ENCODE results near the gene FAM167B. TPM values are rescaled to one million over a fixed set of nuclear protein-coding genes. Genes with fewer than 3 reads are reported as not detected.
A peak's percentile ranks its signal among the peaks of the same experiment; 100 is the strongest.

Gene FAM167B
- total RNA-seq, 3 donors from 2014 or later: 3.4 to 5.5 (median 5.5) TPM

DNA sequence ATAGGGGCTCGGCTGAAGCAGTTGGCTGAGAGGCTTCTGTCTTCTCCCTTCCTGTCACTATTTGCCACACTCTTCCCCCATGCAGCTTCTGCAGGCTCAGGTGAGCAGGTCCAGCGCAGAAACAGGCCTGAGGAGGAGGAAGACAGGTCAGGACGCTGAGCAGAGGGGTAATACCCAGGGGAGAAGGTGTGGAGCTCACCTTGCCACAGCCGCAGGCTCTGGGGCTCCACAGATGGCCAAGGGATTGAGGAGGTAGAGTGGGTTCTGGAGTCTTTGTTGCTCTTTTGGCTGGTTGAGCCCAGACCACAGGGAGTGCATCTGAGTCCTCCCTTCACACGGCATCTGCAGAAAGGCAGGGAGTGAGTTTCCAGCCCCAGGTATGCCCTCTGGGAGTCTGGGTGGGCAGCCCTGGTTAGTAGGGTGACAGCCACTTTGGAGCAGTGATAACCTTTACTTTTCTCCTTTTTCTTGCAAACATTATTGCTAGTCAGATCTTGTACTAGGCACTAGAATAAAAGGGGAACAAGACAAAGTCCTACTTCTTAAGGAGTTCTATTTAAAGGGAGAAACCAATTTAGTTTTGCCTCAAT, 15.1 kb upstream of the FAM167B start:
- peaks cover 11% of the 10 kb centered on the region for H3K36me3 ChIP-seq (ENCODE audit: low read depth)
- TF ChIP-seq, protein P1, sequence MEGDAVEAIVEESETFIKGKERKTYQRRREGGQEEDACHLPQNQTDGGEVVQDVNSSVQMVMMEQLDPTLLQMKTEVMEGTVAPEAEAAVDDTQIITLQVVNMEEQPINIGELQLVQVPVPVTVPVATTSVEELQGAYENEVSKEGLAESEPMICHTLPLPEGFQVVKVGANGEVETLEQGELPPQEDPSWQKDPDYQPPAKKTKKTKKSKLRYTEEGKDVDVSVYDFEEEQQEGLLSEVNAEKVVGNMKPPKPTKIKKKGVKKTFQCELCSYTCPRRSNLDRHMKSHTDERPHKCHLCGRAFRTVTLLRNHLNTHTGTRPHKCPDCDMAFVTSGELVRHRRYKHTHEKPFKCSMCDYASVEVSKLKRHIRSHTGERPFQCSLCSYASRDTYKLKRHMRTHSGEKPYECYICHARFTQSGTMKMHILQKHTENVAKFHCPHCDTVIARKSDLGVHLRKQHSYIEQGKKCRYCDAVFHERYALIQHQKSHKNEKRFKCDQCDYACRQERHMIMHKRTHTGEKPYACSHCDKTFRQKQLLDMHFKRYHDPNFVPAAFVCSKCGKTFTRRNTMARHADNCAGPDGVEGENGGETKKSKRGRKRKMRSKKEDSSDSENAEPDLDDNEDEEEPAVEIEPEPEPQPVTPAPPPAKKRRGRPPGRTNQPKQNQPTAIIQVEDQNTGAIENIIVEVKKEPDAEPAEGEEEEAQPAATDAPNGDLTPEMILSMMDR (IDR thresholded peaks at IDR 0.05): no peak
- no peak for ATAC-seq
- H3K9me3 ChIP-seq: no peaks in the 10 kb centered on the region
- H3K4me3 ChIP-seq: no peak overlapping the region
- DNase-seq: no peak
- H3K4me1 ChIP-seq (ENCODE audit: low read depth): no peaks in the 10 kb centered on the region
- intact Hi-C loops (cut with DNase I, micrococcal nuclease): no loop called here

DNA sequence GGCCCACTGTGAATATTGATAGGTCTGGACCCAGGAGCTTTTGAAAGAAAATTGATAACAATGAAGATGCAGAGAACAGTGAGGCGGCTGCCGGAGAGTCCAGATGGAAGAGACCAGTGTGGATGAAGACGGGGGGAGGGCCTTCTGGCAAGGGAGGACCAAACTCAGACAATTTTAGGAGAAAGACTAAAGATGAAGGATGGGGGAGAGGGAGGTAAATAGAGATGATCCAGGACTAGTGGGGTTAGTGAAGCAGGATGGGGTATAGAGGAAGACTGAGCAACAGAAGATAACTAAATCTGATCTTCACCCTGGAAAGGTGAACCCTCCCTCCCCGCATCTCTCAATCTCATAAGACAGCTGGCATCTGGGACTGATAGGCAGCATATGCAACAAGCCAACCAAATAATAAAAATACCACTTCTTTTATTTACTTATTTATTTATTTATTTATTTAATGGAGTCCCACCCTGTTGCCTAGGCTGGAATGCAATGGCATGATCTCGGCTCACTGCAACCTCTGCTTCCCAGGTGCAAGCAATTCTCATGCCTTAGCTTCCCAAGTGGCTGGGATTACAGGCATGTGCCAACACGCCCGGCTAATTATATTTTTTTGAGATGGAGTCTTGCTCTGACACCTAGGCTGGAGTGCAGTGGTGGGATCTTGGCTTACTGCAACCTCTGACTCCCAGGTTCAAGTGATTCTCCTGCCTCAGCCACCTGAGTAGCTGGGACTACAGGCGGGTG, 14.3 kb upstream of the FAM167B start:
- TF ChIP-seq, protein P1 (IDR thresholded peaks at IDR 0.05): no peak
- intact Hi-C loops (cut with DNase I, micrococcal nuclease): no loop called here
- DNase-seq (no peak), ATAC-seq (no peak)
- Histone ChIP-seq H3K4me3 (no peak overlapping the region), H3K36me3 (ENCODE audit: low read depth) (peaks cover 10% of the 10 kb centered on the region), H3K9me3 (no peaks in the 10 kb centered on the region), H3K4me1 (ENCODE audit: low read depth) (no peaks in the 10 kb centered on the region)

- Histone ChIP-seq H3K9me3 (no peaks in the 10 kb centered on the region), H3K36me3 (ENCODE audit: low read depth) (peaks cover 9% of the 10 kb centered on the region), H3K4me3 (no peak overlapping the region), H3K4me1 (ENCODE audit: low read depth) (no peaks in the 10 kb centered on the region)
- intact Hi-C loops (cut with DNase I, micrococcal nuclease): no loop called here
- ATAC-seq (no peak), DNase-seq (no peak)
- TF ChIP-seq, protein P1 (IDR thresholded peaks at IDR 0.05): no peak
These were observed 12.2 kb upstream of the FAM167B start for GRCh38 chr1:32234792-32235191.

DNA sequence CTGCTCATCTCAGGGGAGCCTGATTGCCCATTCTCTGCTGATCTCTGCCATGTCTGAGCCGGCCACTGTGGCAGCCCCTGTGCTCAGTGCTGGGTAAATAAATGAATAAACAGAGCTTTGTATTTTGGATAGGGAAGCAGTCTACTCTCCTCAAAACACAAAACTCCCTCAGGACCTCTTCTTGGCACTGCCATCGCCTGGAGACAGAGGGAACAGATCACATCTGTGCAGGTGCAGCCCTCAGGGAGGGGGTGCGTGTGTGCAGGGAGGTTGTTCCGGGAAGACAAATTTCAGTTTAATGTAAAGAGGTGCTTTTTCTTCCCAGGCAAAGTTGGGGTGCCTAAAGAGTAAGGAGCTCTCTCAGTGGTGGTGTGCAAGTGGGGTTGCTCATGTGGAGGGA, 7.7 kb upstream of the FAM167B start:
- H3K4me1 ChIP-seq (ENCODE audit: low read depth): peaks cover 8% of the 10 kb centered on the region
- intact Hi-C loops (cut with DNase I, micrococcal nuclease): no loop called here
- DNase-seq: no peak
- peak; percentile 15 for ATAC-seq
- no peaks in the 10 kb centered on the region for H3K36me3 ChIP-seq (ENCODE audit: low read depth)
- H3K9me3 ChIP-seq: no peaks in the 10 kb centered on the region
- H3K4me3 ChIP-seq: no peak overlapping the region
- TF ChIP-seq, protein P1 (IDR thresholded peaks at IDR 0.05): no peak

DNA sequence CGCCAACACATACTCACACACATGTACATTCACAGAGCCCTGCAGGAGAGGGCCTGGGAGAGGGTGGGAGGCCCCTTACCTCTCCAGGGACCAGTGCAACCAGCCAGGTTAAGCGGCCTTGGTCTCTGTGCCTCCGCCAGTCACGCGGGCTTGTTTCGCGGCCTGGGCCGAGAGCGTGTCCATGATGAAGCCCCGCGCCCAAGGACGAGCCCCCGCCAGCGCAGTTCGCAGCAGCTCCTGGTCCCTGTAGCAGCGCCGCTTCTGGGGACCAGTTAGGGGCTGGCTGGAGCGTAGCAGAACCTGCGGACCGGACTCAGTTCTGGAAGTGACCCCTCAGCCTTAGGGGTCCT, 7.3 kb upstream of the FAM167B start:
- Histone ChIP-seq H3K36me3 (ENCODE audit: low read depth) (no peaks in the 10 kb centered on the region), H3K9me3 (no peaks in the 10 kb centered on the region), H3K4me3 (no peak overlapping the region), H3K4me1 (ENCODE audit: low read depth) (peaks cover 8% of the 10 kb centered on the region)
- TF ChIP-seq, protein P1 (IDR thresholded peaks at IDR 0.05): no peak
- intact Hi-C loops (cut with DNase I, micrococcal nuclease): no loop called here
- DNase-seq (peak in 2 of 3 donors; percentile 50 to 65), ATAC-seq (peak; percentile 2)

Data from mucosa of descending colon (tissue), 3 donors.